Activated naive CD8-positive, alpha-beta T cell treated with anti-CD3 and anti-CD28 coated beads for 36 hours (primary cell): ENCODE data around the gene EFCAB6. TPM values are rescaled to one million over a fixed set of nuclear protein-coding genes. Genes with fewer than 3 reads are reported as not detected.

Experiments
- DNase-seq: peaks from one replicate; pipeline ENCODE4 v3.0.0; 2021
- H3K27ac Mint-ChIP-seq: one replicate; pipeline ENCODE4 v1.8.0; 2022; ENCODE audit warnings: mild to moderate bottlenecking, moderate library complexity, mixed read lengths
- H3K27me3 Mint-ChIP-seq: one replicate; pipeline ENCODE4 v1.8.0; 2022; ENCODE audit warnings: mild to moderate bottlenecking, mixed read lengths
- H3K36me3 Mint-ChIP-seq: one replicate; pipeline ENCODE4 v1.8.0; 2021; ENCODE audit warnings: mild to moderate bottlenecking, mixed read lengths
- H3K4me1 Mint-ChIP-seq: one replicate; pipeline ENCODE4 v1.8.0; 2021; ENCODE audit warnings: mixed read lengths
- H3K4me3 Mint-ChIP-seq: one replicate; pipeline ENCODE4 v1.8.0; 2022; ENCODE audit warnings: mild to moderate bottlenecking, moderate library complexity, mixed read lengths
- H3K9me3 Mint-ChIP-seq: one replicate; pipeline ENCODE4 v1.8.0; 2022; ENCODE audit warnings: mixed read lengths
- total RNA-seq, 2 experiments: library from RNA; stranded (reverse); gene quantifications; one replicate each; pipeline ENCODE4 v1.2.3, GENCODE V29; 2021

The EFCAB6 gene
- total RNA-seq, 2 experiments from 2014 or later: 0.36 to 0.37 TPM

DNA sequence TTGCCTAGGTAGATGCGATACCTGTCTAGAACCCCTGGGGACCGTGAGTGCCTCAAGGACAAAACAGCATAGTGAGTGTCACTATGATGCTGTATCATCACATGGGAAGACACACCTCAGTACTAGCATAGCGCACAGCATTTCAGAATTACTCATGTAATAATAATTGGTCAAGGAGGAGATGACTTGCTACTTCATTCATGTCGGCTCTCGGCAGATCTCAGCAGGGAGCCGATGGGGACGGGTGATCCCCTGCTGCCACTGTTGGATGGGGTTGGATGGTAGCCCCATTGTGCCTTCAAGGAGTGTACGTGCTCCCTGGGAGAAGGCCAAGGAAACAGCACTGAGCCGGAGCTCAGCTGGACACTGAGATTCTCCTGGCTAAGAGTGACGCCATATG, 186.9 kb downstream of the EFCAB6 start:
- H3K27me3 Mint-ChIP-seq: no peaks in the 10 kb centered on the region
- no peak overlapping the region for H3K27ac Mint-ChIP-seq
- no peaks in the 10 kb centered on the region for H3K9me3 Mint-ChIP-seq
- no peak for DNase-seq
- no peaks in the 10 kb centered on the region for H3K36me3 Mint-ChIP-seq
- H3K4me3 Mint-ChIP-seq: no peak overlapping the region
- H3K4me1 Mint-ChIP-seq: no peaks in the 10 kb centered on the region

DNA sequence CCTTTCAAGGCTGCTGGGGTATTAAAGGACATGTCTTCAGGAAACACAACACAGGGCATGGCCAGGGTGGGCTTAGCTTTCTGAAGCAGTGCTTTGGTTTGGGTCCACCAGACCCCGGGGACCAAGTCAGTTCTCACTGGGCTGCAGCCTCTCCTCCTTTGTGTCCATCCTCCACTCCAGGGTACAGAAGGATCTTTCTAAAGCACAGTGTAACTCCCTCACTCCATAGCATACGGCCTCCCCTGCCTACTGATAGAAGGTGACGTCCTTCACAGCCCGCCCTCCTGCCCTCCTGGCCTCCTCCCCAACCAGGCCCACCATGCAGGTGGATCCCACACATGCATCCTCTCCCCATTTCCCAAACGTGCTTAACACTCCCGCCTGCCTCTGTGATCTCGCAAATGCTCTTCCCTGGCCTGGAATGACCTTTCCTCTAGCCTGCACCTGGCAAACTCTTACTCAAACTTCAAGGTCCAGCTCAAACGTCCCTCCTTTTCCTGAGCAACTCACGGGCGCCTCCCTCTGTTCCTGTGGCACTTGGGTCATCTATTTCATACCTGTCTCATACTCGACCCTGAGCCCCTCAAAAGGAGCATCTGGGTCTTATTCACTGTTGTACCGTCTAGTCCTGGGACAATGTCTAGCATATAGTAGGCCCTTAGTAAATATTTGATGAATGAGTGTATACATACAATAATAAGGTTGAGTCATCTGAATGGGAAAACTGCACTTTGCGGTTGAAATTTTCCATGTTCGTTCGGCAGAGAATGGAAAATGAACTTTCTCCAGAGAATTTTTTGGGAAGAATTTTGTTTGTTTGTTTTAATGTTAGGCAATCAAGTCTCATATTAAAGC, 187.7 kb downstream of the EFCAB6 start:
- no peak overlapping the region for H3K4me3 Mint-ChIP-seq
- DNase-seq: no peak
- no peaks in the 10 kb centered on the region for H3K27me3 Mint-ChIP-seq
- H3K4me1 Mint-ChIP-seq: no peaks in the 10 kb centered on the region
- H3K27ac Mint-ChIP-seq: no peak overlapping the region
- H3K36me3 Mint-ChIP-seq: no peaks in the 10 kb centered on the region
- H3K9me3 Mint-ChIP-seq: peaks cover 2% of the 10 kb centered on the region

DNA sequence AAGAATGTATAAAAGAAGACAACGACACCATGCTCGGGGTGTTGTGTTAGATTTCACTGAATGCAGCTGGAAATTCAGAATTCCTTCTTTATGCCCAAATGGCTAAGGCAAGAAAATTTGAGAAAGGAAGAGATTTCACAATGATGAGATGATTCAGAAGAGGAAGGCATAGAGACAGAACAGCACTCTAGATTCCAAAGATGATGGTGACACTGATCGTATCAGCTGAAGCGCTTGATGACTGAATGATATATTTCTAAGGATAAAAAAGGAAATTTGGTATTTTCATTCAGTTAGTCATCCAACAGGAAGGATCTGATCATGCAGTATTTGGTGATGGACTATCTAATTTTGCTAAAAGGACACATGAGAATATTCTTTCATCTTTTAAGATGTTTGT, 189.2 kb downstream of the EFCAB6 start:
- no peak overlapping the region for H3K27ac Mint-ChIP-seq
- H3K9me3 Mint-ChIP-seq: peaks cover 4% of the 10 kb centered on the region
- H3K27me3 Mint-ChIP-seq: peaks cover 5% of the 10 kb centered on the region
- H3K4me3 Mint-ChIP-seq: no peak overlapping the region
- DNase-seq: no peak
- H3K4me1 Mint-ChIP-seq: no peaks in the 10 kb centered on the region
- no peaks in the 10 kb centered on the region for H3K36me3 Mint-ChIP-seq

DNA sequence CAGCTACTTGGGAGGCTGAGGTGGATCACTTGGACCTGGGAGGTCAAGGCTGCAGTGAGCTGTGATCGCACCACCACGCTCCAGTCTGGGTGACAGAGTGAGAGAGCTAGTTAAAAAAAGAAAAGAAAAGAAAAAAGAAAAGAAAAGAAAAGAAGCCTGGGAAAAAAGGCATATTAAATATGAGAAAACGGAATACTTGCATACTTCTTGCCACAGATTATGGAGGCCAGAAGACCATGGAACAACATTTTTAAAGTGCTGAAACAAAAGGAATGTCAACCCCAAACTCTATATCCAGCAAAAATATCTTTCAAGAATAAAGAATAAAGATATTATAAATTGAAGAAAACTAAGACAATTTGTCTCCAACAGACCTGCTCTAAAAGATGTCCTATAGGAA, 191.9 kb downstream of the EFCAB6 start:
- Mint-ChIP-seq H3K9me3 (peaks cover 4% of the 10 kb centered on the region), H3K4me1 (no peaks in the 10 kb centered on the region), H3K4me3 (no peak overlapping the region), H3K36me3 (no peaks in the 10 kb centered on the region), H3K27ac (no peak overlapping the region), H3K27me3 (peaks cover 10% of the 10 kb centered on the region)
- DNase-seq: no peak

DNA sequence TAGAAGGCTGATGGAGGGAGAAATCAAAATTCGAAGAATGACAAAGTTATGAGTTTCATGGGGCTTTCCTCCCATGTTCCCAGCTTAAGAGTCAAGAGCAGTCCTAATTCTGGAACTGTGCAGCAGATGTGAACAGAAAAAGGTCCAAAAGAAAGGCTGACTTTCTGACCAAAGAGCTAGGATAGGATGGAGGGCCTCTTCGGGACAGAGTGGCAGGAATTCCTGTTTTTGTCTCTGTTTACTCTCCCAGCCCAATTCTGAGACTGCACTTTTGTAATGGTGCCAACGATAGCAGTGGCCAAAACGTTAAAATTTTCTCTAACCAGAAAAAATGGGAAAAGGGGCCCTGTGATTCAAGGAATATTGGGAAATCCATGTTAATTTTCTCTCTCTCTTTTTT, 193.6 kb downstream of the EFCAB6 start:
- Mint-ChIP-seq H3K9me3 (peaks cover 4% of the 10 kb centered on the region), H3K4me3 (no peak overlapping the region)

DNA sequence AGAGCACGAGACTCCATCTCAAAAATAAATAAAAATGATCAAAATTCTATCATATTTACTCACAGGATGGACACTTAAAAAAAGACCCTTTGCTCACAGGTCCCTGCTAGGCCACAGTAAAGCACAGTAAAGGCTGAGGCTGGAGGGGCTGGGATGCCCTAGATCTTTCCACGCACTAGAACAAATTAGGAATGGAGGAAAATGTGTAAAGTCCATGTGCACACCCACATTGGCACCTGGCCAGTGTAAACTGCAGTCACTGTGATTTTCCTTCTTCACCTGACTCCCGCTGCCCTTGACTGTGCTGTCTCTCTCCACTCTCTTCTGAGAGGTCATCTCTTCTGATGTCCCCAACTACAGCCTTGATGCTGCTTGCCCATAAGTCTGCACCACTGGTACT, 195.5 kb downstream of the EFCAB6 start:
- Mint-ChIP-seq H3K36me3 (no peaks in the 10 kb centered on the region), H3K27ac (no peak overlapping the region), H3K9me3 (peaks cover 4% of the 10 kb centered on the region), H3K27me3 (peaks cover 15% of the 10 kb centered on the region), H3K4me3 (no peak overlapping the region), H3K4me1 (no peaks in the 10 kb centered on the region)
- DNase-seq: no peak

More for the DNA sequence above, 193.6 kb downstream of the EFCAB6 start:
- Mint-ChIP-seq H3K4me1 (no peaks in the 10 kb centered on the region), H3K36me3 (no peaks in the 10 kb centered on the region), H3K27me3 (peaks cover 10% of the 10 kb centered on the region), H3K27ac (no peak overlapping the region)
- no peak for DNase-seq

GRCh38 chr22:43600265-43600664, 211.8 kb downstream of the EFCAB6 start:
- Mint-ChIP-seq H3K4me3 (no peak overlapping the region), H3K27me3 (peaks cover 9% of the 10 kb centered on the region), H3K27ac (no peak overlapping the region)

DNA sequence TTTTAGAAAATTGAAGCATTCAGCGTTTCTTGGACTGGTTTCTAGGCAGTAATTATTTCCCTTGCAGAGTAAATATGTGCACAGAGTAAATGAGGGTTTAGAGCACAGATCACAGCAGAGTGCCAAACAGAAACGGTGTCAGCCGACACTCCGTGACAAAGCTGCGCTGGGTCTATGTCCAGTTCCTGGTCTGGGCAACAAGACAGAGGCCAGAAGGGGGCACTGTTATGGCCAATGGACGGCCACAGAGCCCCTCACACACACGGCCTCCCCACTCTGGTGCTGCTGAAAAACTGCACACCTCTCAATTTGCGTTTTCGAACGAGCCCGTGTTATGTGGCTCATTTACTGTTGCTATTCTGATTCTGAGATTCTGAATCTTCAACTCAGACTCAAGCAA, 219.6 kb downstream of the EFCAB6 start:
- Mint-ChIP-seq H3K9me3 (peaks cover 24% of the 10 kb centered on the region), H3K36me3 (peaks cover under 1% of the 10 kb centered on the region), H3K27me3 (peaks cover 22% of the 10 kb centered on the region), H3K4me1 (no peaks in the 10 kb centered on the region), H3K4me3 (no peak overlapping the region), H3K27ac (no peak overlapping the region)
- no peak for DNase-seq

More at GRCh38 chr22:43600265-43600664, 211.8 kb downstream of the EFCAB6 start:
- no peak for DNase-seq
- H3K36me3 Mint-ChIP-seq: peaks cover 2% of the 10 kb centered on the region
- H3K9me3 Mint-ChIP-seq: peaks cover 10% of the 10 kb centered on the region
- no peaks in the 10 kb centered on the region for H3K4me1 Mint-ChIP-seq

- Mint-ChIP-seq H3K4me3 (no peak overlapping the region), H3K27ac (no peak overlapping the region), H3K27me3 (peaks cover 27% of the 10 kb centered on the region), H3K9me3 (peaks cover 21% of the 10 kb centered on the region), H3K36me3 (peaks cover 4% of the 10 kb centered on the region), H3K4me1 (no peaks in the 10 kb centered on the region)
- DNase-seq: no peak
Measured at GRCh38 chr22:43591380-43591779, 220.7 kb downstream of the EFCAB6 start.

- Mint-ChIP-seq H3K27ac (no peak overlapping the region), H3K4me3 (no peak overlapping the region), H3K36me3 (peaks cover 8% of the 10 kb centered on the region), H3K27me3 (peaks cover 23% of the 10 kb centered on the region), H3K4me1 (no peaks in the 10 kb centered on the region), H3K9me3 (peaks cover 13% of the 10 kb centered on the region)
- no peak for DNase-seq
Measured at GRCh38 chr22:43587574-43587973, 224.5 kb downstream of the EFCAB6 start.

GRCh38 chr22:43583501-43583900, 228.6 kb downstream of the EFCAB6 start:
- Mint-ChIP-seq H3K27me3 (peaks cover 21% of the 10 kb centered on the region), H3K4me1 (no peaks in the 10 kb centered on the region), H3K36me3 (peaks cover 8% of the 10 kb centered on the region), H3K27ac (no peak overlapping the region), H3K9me3 (peaks cover 18% of the 10 kb centered on the region), H3K4me3 (no peak overlapping the region)
- DNase-seq: no peak

DNA sequence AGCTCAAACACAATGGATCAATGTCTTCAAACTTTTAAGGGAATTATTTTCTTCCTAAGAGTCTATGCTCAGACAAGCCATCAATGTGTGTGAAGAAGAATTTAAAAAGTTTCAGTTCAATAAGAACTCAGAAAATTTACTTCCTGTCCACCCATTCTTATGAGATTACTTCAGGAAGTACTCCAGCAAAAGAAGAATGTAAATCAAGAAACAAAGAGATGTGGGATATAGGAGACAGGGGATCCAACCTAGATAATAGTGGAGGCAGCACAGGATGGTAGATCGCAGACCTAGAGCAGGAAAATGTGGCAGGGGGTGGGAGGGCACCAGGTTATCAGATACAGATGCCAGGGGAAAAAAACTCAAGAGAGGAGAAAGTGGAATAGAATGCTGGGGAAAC, 229.7 kb downstream of the EFCAB6 start:
- Mint-ChIP-seq H3K4me3 (no peak overlapping the region), H3K4me1 (no peaks in the 10 kb centered on the region), H3K27me3 (peaks cover 18% of the 10 kb centered on the region), H3K36me3 (peaks cover 7% of the 10 kb centered on the region), H3K27ac (no peak overlapping the region), H3K9me3 (peaks cover 18% of the 10 kb centered on the region)
- DNase-seq: no peak

DNA sequence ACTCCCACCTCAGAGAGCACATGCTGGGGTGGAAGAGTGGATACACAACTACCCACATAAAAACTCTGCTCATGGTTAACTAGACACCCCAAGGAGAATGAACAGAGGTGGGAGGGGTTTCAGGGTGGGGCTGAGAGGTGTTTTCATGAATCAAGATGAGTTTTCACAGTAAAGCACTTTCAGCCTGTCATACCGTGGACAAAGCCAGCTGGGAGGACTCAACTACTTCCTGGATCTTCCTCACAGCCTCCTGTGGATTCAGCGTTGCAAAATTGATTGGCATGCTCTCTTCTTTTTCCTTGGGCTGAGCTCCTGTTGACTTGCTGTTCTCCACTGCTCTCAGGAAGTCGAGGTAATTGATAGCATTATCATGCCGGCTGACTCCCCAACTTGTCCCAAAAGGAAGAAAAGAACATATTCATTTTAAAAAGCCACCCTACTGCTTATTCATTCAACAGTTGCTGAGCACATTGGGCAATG, 231.8 kb downstream of the EFCAB6 start:
- no peak for DNase-seq
- Mint-ChIP-seq H3K27me3 (peaks cover 18% of the 10 kb centered on the region), H3K9me3 (peaks cover 18% of the 10 kb centered on the region), H3K4me1 (no peaks in the 10 kb centered on the region), H3K4me3 (no peak overlapping the region), H3K36me3 (peaks cover 4% of the 10 kb centered on the region), H3K27ac (no peak overlapping the region)

GRCh38 chr22:43574738-43575137, 237.4 kb downstream of the EFCAB6 start:
- no peak for DNase-seq
- Mint-ChIP-seq H3K36me3 (no peaks in the 10 kb centered on the region), H3K4me1 (no peaks in the 10 kb centered on the region), H3K9me3 (no peaks in the 10 kb centered on the region), H3K27me3 (peaks cover 12% of the 10 kb centered on the region), H3K4me3 (no peak overlapping the region), H3K27ac (no peak overlapping the region)

- H3K36me3 Mint-ChIP-seq: no peaks in the 10 kb centered on the region
- peaks cover 12% of the 10 kb centered on the region for H3K27me3 Mint-ChIP-seq
- no peak overlapping the region for H3K27ac Mint-ChIP-seq
- H3K4me3 Mint-ChIP-seq: no peak overlapping the region
- H3K9me3 Mint-ChIP-seq: no peaks in the 10 kb centered on the region
- no peak for DNase-seq
- no peaks in the 10 kb centered on the region for H3K4me1 Mint-ChIP-seq
Measured at GRCh38 chr22:43572710-43573109, 239.4 kb downstream of the EFCAB6 start.

GRCh38 chr22:43571181-43571580, 240.9 kb downstream of the EFCAB6 start:
- Mint-ChIP-seq H3K9me3 (no peaks in the 10 kb centered on the region), H3K4me1 (no peaks in the 10 kb centered on the region), H3K27me3 (peaks cover 6% of the 10 kb centered on the region), H3K27ac (no peak overlapping the region), H3K4me3 (no peak overlapping the region), H3K36me3 (no peaks in the 10 kb centered on the region)
- no peak for DNase-seq
